Thyroid gland (tissue), 4 donors: ENCODE results near the gene ZNF48.

Experiments
- CTCF ChIP-seq, 6 experiments: fragments of 200-600 bp in 3 of 6; fragments of 450-650 bp in 3 of 6; sonication (generic) in 3 of 6; IDR thresholded peaks; one replicate each; pipeline ENCODE4 v1.5.1; 2016 to 2019; ENCODE audit warnings: antibody characterized with exemption in 6 of 6, mild to moderate bottlenecking in 2 of 6, inconsistent platforms in 1 of 6, moderate library complexity in 1 of 6
- POLR2A ChIP-seq, 2 donors: fragments of 450-650 bp; IDR thresholded peaks; one replicate each; pipeline ENCODE4 v1.6.1; 2017; ENCODE audit warnings: antibody characterized with exemption in 2 of 2, mild to moderate bottlenecking in 2 of 2, moderate library complexity in 1 of 2

DNA sequence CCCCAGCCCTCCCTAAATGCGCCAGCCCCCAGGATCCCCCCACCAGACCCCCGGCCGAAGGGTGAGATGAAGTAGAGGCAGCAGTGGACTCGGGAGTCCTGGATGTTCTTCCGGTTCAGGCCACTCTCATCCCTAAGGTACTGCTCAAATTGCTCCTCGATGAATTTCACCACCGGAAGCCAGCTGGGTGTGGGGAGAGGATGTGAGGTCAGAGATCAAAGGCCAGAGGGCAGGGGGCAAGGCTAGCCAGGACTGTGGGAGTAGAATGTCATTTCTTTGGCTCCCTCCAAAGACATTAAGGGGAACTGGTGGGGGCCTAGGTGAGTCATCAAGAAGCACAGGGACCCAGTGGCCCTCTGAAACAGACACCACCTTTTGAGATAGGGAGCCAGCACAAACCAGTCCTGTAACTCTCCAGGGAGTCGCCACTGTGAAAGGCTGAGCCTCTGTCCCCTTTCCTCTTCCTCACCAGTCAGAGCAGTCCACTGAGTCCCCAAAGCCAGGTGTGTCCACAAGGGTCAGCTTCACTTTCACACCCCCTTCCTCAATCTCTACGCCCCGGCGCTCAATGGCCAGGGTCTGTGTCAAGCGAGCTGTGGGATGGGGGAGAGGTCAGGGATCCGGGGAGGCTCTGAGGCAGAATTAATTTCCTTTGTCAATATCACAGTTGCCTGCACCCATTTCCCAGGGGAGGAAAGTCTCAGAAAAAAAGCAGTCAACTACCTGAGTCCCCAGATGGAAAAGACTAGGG lies 13.8 kb upstream of the ZNF48 start:
- TF ChIP-seq CTCF (IDR thresholded peaks at IDR 0.05), result no peak
- no peak for TF ChIP-seq POLR2A (IDR thresholded peaks at IDR 0.05)
